Uterus (tissue), 2 donors: Measurements from ENCODE around the gene LIN7B.

Source experiments
- POLR2A ChIP-seq, 2 donors: fragments of 450-650 bp; IDR thresholded peaks; one replicate each; pipeline ENCODE4 v1.6.1; 2016; ENCODE audit warnings: antibody characterized with exemption in 2 of 2, mild to moderate bottlenecking in 1 of 2, moderate library complexity in 1 of 2
- TF ChIP-seq, protein P1 (sequence below), 4 experiments: fragments of 200-600 bp in 2 of 4; fragments of 450-650 bp in 2 of 4; sonication (generic) in 2 of 4; IDR thresholded peaks; one replicate each; pipeline ENCODE4 v1.5.1; 2016 to 2019; ENCODE audit warnings: antibody characterized with exemption in 4 of 4, mild to moderate bottlenecking in 2 of 4, moderate library complexity in 1 of 4

- TF ChIP-seq, protein P1, sequence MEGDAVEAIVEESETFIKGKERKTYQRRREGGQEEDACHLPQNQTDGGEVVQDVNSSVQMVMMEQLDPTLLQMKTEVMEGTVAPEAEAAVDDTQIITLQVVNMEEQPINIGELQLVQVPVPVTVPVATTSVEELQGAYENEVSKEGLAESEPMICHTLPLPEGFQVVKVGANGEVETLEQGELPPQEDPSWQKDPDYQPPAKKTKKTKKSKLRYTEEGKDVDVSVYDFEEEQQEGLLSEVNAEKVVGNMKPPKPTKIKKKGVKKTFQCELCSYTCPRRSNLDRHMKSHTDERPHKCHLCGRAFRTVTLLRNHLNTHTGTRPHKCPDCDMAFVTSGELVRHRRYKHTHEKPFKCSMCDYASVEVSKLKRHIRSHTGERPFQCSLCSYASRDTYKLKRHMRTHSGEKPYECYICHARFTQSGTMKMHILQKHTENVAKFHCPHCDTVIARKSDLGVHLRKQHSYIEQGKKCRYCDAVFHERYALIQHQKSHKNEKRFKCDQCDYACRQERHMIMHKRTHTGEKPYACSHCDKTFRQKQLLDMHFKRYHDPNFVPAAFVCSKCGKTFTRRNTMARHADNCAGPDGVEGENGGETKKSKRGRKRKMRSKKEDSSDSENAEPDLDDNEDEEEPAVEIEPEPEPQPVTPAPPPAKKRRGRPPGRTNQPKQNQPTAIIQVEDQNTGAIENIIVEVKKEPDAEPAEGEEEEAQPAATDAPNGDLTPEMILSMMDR (IDR thresholded peaks at IDR 0.05) = no peak
- no peak for TF ChIP-seq POLR2A (IDR thresholded peaks at IDR 0.05)
Observed at GRCh38 chr19:49109569-49110233, 4.5 kb upstream of the LIN7B start.
